NCI-H345 (cell line): ENCODE measurements around the gene POLR3K.
"Not testable (repeated sequence)": the region's sequence is repeated elsewhere in the genome, so short reads cannot be mapped to it uniquely, and the experiment has no call there.

Experiments
- DNase-seq: peaks from one replicate; lab custom pipeline; 2025; lab: John Stamatoyannopoulos, UW

Gene POLR3K

GRCh38 chr16:63998-64913 lies 10.8 kb upstream of the POLR3K start:
- DNase-seq: peak; percentile 62

GRCh38 chr16:63466-63865 lies 10.1 kb upstream of the POLR3K start:
- no peak for DNase-seq

- no peak for DNase-seq
These were observed 9.6 kb upstream of the POLR3K start for GRCh38 chr16:62968-63391.

GRCh38 chr16:62283-62967 lies 9.0 kb upstream of the POLR3K start:
- DNase-seq: no peak

GRCh38 chr16:61879-62281 lies 8.5 kb upstream of the POLR3K start:
- DNase-seq: no peak

- no peak for DNase-seq
These were observed 7.8 kb upstream of the POLR3K start for GRCh38 chr16:60929-61878.

GRCh38 chr16:60166-60565 lies 6.8 kb upstream of the POLR3K start:
- no peak for DNase-seq

- DNase-seq: no peak
These were observed 6.1 kb upstream of the POLR3K start for GRCh38 chr16:59440-60059.

- no peak for DNase-seq
These were observed 5.4 kb upstream of the POLR3K start for GRCh38 chr16:58491-59439.

- DNase-seq: no peak
These were observed 4.3 kb upstream of the POLR3K start for GRCh38 chr16:57711-58110.

- DNase-seq: no peak
These were observed 3.0 kb upstream of the POLR3K start for GRCh38 chr16:56231-56927.

GRCh38 chr16:55571-56136 lies 2.2 kb upstream of the POLR3K start:
- DNase-seq: no peak

GRCh38 chr16:54237-54581 lies 801 bp upstream of the POLR3K start:
- no peak for DNase-seq

GRCh38 chr16:50769-51591 lies 2.4 kb downstream of the POLR3K start:
- no peak for DNase-seq

- no peak for DNase-seq
These were observed 6.2 kb downstream of the POLR3K start for GRCh38 chr16:47234-47633.

- not testable (repeated sequence) for DNase-seq
These were observed 6.9 kb downstream of the POLR3K start for GRCh38 chr16:46510-46909.

GRCh38 chr16:45454-45853 lies 8.0 kb downstream of the POLR3K start:
- DNase-seq: no peak

GRCh38 chr16:44655-45054 lies 8.8 kb downstream of the POLR3K start:
- no peak for DNase-seq

GRCh38 chr16:43294-43693 lies 10.1 kb downstream of the POLR3K start:
- DNase-seq: no peak
